Neural progenitor cell (in vitro differentiated cells): Measurements from ENCODE around the gene GRIP1. TPM values are rescaled to one million over a fixed set of nuclear protein-coding genes. Genes with fewer than 3 reads are reported as not detected.

Experiments
- DNase-seq: peaks from one replicate; pipeline ENCODE4 v3.0.0-alpha.2; 2016; ENCODE audit warnings: low spot score
- H2AFZ ChIP-seq: fragments of 200-600 bp; sonication (generic); replicated peaks from 2 replicates; pipeline ENCODE4 v1.6.1; 2016; ENCODE audit warnings: antibody characterized with exemption
- H3F3A ChIP-seq: fragments of 200-600 bp; sonication (generic); 2 replicates; pipeline ENCODE4 v1.6.1; 2016; ENCODE audit warnings: antibody characterized with exemption, low read depth
- H3K27ac ChIP-seq: fragments of 200-600 bp; sonication (generic); 2 replicates; pipeline ENCODE4 v1.5.1; 2016; ENCODE audit warnings: mild to moderate bottlenecking
- H3K27me3 ChIP-seq: fragments of 200-600 bp; sonication (generic); 2 replicates; pipeline ENCODE4 v1.6.1; 2016; ENCODE audit warnings: mild to moderate bottlenecking, moderate library complexity
- H3K36me3 ChIP-seq: fragments of 200-600 bp; sonication (generic); 2 replicates; pipeline ENCODE4 v1.5.1; 2016
- H3K4me1 ChIP-seq: fragments of 200-600 bp; sonication (generic); 2 replicates; pipeline ENCODE4 v1.6.1; 2016; ENCODE audit warnings: mixed run types
- H3K4me2 ChIP-seq: fragments of 200-600 bp; sonication (generic); 2 replicates; pipeline ENCODE4 v1.6.1; 2016
- H3K4me3 ChIP-seq: fragments of 200-600 bp; sonication (generic); 2 replicates; pipeline ENCODE4 v1.5.1; 2016
- H3K79me2 ChIP-seq: fragments of 200-600 bp; sonication (generic); 2 replicates; pipeline ENCODE4 v1.6.1; 2016; ENCODE audit warnings: low read depth
- H3K9ac ChIP-seq: fragments of 200-600 bp; sonication (generic); 2 replicates; pipeline ENCODE4 v1.6.1; 2016
- H3K9me3 ChIP-seq: fragments of 200-600 bp; sonication (generic); 2 replicates; pipeline ENCODE4 v1.5.1; 2016; ENCODE audit warnings: low read depth
- H4K20me1 ChIP-seq: fragments of 200-600 bp; sonication (generic); 2 replicates; pipeline ENCODE4 v1.6.1; 2016; ENCODE audit warnings: low read depth
- H3K27ac Mint-ChIP-seq: 3 replicates; pipeline ENCODE4 v1.8.0; 2021; ENCODE audit warnings: mixed read lengths
- H3K27me3 Mint-ChIP-seq: 2 replicates; pipeline ENCODE4 v1.8.0; 2022; ENCODE audit warnings: low read depth, mild to moderate bottlenecking, inconsistent platforms, moderate library complexity, mixed read lengths; ENCODE audit not compliant: insufficient read depth
- H3K36me3 Mint-ChIP-seq: 3 replicates; pipeline ENCODE4 v1.8.0; 2021; ENCODE audit warnings: mixed read lengths
- H3K4me1 Mint-ChIP-seq: 3 replicates; pipeline ENCODE4 v1.8.0; 2021; ENCODE audit warnings: mixed read lengths
- H3K4me3 Mint-ChIP-seq: 3 replicates; pipeline ENCODE4 v1.8.0; 2021; ENCODE audit warnings: mild to moderate bottlenecking, moderate library complexity, mixed read lengths
- H3K9me3 Mint-ChIP-seq: 3 replicates; pipeline ENCODE4 v1.8.0; 2020; ENCODE audit warnings: mixed read lengths
- EZH2 ChIP-seq: fragments of 200-600 bp; sonication (generic); IDR thresholded peaks from 2 replicates; pipeline ENCODE4 v1.6.1; 2017; ENCODE audit warnings: antibody characterized with exemption, mild to moderate bottlenecking, moderate library complexity
- EZH2phosphoT487 ChIP-seq: fragments of 200-600 bp; sonication (generic); IDR thresholded peaks from 2 replicates; pipeline ENCODE4 v1.6.1; 2017; ENCODE audit warnings: antibody characterized with exemption
- total RNA-seq: library from RNA; depleted of rRNA; stranded (reverse); fragments of >200 nt; gene quantifications from 2 replicates; pipeline ENCODE4 v1.2.3, GENCODE V29; 2015; ENCODE audit warnings: low replicate concordance
- TF ChIP-seq, protein P1 (sequence below): fragments of 200-600 bp; sonication (generic); IDR thresholded peaks from 2 replicates; pipeline ENCODE4 v1.5.1; 2017; ENCODE audit warnings: antibody characterized with exemption, mild to moderate bottlenecking

GRIP1 gene
- total RNA-seq, 1 donor from 2014 or later, result 38.2 TPM

DNA sequence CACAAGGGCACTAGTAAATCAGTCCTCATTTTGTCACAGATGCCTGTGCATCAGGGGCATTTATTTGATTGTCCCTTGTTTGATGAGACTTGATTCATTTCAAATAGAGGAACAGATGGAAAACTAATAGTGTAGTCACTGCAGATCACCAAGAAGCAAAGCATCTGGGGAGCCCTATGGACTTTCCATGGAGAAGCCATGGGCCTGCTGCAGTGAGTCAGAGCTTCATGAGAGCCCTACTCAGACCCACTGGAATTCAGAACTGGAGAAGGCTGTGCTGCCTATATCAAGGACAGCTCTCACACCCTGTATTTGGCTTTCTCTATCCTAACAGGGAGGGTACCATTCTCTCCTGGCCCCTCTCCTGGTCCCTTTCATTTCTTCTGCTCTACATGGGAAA is 126.2 kb downstream of the GRIP1 start:
- H3K27ac Mint-ChIP-seq, result no peak overlapping the region
- H3K4me1 Mint-ChIP-seq, result no peaks in the 10 kb centered on the region
- no peak overlapping the region for H2AFZ ChIP-seq
- no peak overlapping the region for H3K27ac ChIP-seq
- peaks cover 6% of the 10 kb centered on the region for H3K9me3 Mint-ChIP-seq
- no peaks in the 10 kb centered on the region for H3K79me2 ChIP-seq
- no peaks in the 10 kb centered on the region for H3K27me3 ChIP-seq
- DNase-seq, result no peak
- H3K27me3 Mint-ChIP-seq, result no peaks in the 10 kb centered on the region
- no peaks in the 10 kb centered on the region for H3K36me3 Mint-ChIP-seq
- no peaks in the 10 kb centered on the region for H3K36me3 ChIP-seq
- H3K9ac ChIP-seq, result no peak overlapping the region
- no peak overlapping the region for H3K4me2 ChIP-seq
- no peaks in the 10 kb centered on the region for H3K4me1 ChIP-seq
- H3K4me3 Mint-ChIP-seq, result no peak overlapping the region
- no peak for TF ChIP-seq EZH2
- TF ChIP-seq, protein P1, sequence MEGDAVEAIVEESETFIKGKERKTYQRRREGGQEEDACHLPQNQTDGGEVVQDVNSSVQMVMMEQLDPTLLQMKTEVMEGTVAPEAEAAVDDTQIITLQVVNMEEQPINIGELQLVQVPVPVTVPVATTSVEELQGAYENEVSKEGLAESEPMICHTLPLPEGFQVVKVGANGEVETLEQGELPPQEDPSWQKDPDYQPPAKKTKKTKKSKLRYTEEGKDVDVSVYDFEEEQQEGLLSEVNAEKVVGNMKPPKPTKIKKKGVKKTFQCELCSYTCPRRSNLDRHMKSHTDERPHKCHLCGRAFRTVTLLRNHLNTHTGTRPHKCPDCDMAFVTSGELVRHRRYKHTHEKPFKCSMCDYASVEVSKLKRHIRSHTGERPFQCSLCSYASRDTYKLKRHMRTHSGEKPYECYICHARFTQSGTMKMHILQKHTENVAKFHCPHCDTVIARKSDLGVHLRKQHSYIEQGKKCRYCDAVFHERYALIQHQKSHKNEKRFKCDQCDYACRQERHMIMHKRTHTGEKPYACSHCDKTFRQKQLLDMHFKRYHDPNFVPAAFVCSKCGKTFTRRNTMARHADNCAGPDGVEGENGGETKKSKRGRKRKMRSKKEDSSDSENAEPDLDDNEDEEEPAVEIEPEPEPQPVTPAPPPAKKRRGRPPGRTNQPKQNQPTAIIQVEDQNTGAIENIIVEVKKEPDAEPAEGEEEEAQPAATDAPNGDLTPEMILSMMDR, result no peak
- H3K4me3 ChIP-seq, result no peak overlapping the region
- H4K20me1 ChIP-seq, result no peaks in the 10 kb centered on the region
- H3F3A ChIP-seq, result no peaks in the 10 kb centered on the region
- no peaks in the 10 kb centered on the region for H3K9me3 ChIP-seq

DNA sequence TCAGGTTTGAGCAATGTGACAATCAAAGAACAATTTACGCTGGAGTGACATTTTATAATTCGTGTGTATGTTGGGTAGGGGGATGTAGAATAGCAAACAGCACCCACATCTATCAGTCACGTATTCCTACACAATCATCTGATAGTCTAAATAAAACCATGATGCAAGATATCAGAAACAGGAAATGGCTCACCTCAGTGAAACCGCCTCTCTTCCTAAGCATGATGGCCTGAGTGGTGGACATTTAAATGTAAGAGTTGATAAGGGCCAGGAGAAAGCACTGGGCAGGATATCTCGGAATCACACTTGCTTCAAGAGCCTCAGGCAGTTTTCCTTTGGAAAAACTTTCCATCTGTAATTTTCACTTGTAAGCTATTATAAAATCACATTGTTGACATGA is 128.2 kb downstream of the GRIP1 start:
- Mint-ChIP-seq H3K27ac (no peak overlapping the region), H3K36me3 (no peaks in the 10 kb centered on the region), H3K4me3 (no peak overlapping the region), H3K9me3 (peaks cover 2% of the 10 kb centered on the region), H3K27me3 (no peaks in the 10 kb centered on the region), H3K4me1 (no peaks in the 10 kb centered on the region)
- TF ChIP-seq, protein P1, result no peak
- no peak for TF ChIP-seq EZH2
- no peak for TF ChIP-seq EZH2phosphoT487
- Histone ChIP-seq H3K4me3 (no peak overlapping the region), H3F3A (no peaks in the 10 kb centered on the region), H3K27me3 (no peaks in the 10 kb centered on the region), H3K79me2 (no peaks in the 10 kb centered on the region), H4K20me1 (no peaks in the 10 kb centered on the region), H3K9me3 (no peaks in the 10 kb centered on the region), H3K4me1 (no peaks in the 10 kb centered on the region), H3K4me2 (no peak overlapping the region), H3K27ac (no peak overlapping the region), H2AFZ (no peak overlapping the region), H3K9ac (no peak overlapping the region), H3K36me3 (no peaks in the 10 kb centered on the region)
- no peak for DNase-seq

DNA sequence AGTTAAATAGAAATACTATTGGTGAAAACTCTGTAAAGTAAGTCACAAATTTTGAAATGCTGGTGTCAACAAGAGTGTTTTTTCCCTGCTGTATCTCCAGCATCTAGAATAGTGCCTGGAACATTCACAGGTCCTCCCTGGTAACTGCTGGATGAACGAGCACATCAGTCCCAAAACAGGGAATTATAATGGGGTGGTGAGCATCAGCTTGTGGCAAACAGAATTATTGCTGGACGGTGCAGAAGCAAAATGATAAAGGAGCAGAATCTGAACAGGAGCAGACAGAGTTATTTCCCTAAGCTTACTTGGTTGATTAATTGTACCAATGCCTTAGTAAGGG is 129.9 kb downstream of the GRIP1 start:
- no peaks in the 10 kb centered on the region for H3K36me3 ChIP-seq
- H3K9me3 ChIP-seq, result no peaks in the 10 kb centered on the region
- no peaks in the 10 kb centered on the region for H4K20me1 ChIP-seq
- no peaks in the 10 kb centered on the region for H3K4me1 ChIP-seq
- no peaks in the 10 kb centered on the region for H3K79me2 ChIP-seq
- no peak overlapping the region for H3K4me3 ChIP-seq
- Mint-ChIP-seq H3K36me3 (no peaks in the 10 kb centered on the region), H3K27me3 (peaks cover 3% of the 10 kb centered on the region), H3K9me3 (no peaks in the 10 kb centered on the region), H3K4me1 (no peaks in the 10 kb centered on the region), H3K27ac (no peak overlapping the region), H3K4me3 (no peak overlapping the region)
- no peak overlapping the region for H3K27ac ChIP-seq
- no peak overlapping the region for H3K4me2 ChIP-seq
- DNase-seq, result no peak
- H2AFZ ChIP-seq, result no peak overlapping the region
- no peaks in the 10 kb centered on the region for H3K27me3 ChIP-seq
- TF ChIP-seq, protein P1, result no peak
- TF ChIP-seq EZH2phosphoT487, result no peak
- no peak for TF ChIP-seq EZH2
- no peak overlapping the region for H3K9ac ChIP-seq
- H3F3A ChIP-seq, result no peaks in the 10 kb centered on the region
